RCC 7860 (cell line): ENCODE data around the gene ADAT3.
A peak's percentile ranks its signal among the peaks of the same experiment; 100 is the strongest.
"Not testable (repeated sequence)": the region's sequence is repeated elsewhere in the genome, so short reads cannot be mapped to it uniquely, and the experiment has no call there.

Source experiments
- DNase-seq: peaks from one replicate; pipeline ENCODE4 v3.0.0-alpha.2; 2015; ENCODE audit warnings: low spot score
- FAIRE-seq: peaks from 2 replicates; lab custom pipeline; 2012; peaks lifted over from hg19 to GRCh38; lab: Jason Lieb, UNC

Gene ADAT3

GRCh38 chr19:1866693-1867348 is 38.4 kb upstream of the ADAT3 start:
- no peak for FAIRE-seq
- DNase-seq, result no peak

DNA sequence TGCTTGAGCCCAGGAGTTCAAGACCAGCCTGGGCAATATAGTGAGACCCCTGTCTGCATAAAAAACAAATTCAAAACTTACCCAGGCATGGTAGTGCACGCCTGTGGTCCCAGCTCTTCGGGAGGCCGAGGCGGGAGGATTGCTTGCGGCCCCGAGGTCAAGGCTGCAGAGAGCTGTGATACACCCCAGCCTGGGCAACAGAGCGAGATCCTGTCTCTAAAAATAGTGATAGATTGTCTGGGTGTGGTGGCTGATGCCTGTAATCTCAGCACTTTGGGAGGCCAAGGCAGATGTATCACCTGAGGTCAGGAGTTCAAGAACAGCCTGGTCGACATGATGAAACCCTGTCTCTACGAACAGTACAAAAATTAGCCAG is 37.9 kb upstream of the ADAT3 start:
- FAIRE-seq (no peak), DNase-seq (no peak)

GRCh38 chr19:1868971-1869370 is 36.2 kb upstream of the ADAT3 start:
- FAIRE-seq (no peak), DNase-seq (no peak)

GRCh38 chr19:1871140-1871597 is 34.0 kb upstream of the ADAT3 start:
- no peak for DNase-seq
- no peak for FAIRE-seq

DNA sequence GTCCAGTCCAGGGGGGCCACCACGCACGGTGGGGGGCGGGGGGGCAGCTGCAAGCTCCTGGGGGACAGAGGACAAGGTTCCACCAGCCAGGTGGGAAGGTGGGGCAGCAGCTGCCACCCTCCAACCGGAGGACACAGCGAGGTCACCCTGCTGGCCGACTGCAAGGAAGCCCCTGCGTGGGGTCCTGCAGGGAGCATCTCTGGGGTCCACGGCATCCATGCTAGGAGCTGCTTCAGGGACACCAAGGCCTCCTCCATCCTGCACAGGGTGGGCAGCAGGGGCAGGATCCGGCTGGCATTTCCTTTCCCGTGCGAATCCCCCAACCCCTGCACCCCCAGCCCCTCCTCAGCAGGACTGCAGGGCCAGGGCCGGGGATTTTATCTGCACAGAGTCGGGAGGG is 33.6 kb upstream of the ADAT3 start:
- DNase-seq (no peak), FAIRE-seq (no peak)

- no peak for FAIRE-seq
- DNase-seq, result no peak
Measured at GRCh38 chr19:1872807-1873523, 32.2 kb upstream of the ADAT3 start.

DNA sequence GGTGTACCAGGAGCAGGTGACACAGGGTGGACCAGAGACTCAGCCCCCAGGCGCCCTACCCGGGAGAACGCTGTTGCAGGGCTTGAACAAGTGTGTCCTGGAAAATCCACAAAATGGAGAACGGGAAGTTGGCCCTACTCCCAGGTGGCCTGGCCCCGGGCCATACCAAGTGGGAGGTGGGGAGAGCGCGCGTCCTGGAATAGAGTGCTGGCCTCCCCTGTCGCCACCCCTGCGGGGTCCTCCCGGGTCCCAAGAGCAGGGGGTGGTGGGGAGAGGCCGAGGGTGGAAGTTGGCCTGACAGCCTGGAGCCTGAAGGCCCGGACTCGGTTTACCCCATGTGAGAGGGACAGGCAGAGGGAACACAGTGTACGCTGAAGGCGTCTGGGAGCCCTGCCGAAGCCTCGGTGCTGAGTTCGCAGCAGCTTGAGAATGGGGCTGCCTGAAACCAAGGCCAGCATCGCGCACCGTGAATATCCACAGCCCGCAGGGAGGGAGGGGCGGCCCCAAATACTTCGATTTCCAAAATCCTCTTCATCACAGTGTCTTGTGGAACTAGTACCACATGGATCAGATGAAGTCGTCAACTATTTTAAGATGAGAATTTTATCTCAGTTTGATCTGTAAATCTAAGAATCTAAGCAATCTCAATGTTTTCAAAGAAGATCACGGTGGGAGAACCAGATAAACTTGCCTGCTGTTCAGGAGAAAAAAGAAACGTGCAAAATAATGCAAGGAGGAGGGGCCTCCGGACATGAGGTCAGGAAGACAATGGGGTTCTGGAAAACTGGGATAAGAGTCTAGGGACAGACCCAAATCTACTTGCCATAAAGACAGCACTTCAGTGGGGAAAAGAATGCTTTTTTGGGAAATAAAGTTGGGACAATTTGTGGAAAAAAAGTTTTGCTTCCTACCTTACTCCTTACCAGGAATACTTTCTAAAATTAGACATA is 31.4 kb upstream of the ADAT3 start:
- no peak for FAIRE-seq

DNA sequence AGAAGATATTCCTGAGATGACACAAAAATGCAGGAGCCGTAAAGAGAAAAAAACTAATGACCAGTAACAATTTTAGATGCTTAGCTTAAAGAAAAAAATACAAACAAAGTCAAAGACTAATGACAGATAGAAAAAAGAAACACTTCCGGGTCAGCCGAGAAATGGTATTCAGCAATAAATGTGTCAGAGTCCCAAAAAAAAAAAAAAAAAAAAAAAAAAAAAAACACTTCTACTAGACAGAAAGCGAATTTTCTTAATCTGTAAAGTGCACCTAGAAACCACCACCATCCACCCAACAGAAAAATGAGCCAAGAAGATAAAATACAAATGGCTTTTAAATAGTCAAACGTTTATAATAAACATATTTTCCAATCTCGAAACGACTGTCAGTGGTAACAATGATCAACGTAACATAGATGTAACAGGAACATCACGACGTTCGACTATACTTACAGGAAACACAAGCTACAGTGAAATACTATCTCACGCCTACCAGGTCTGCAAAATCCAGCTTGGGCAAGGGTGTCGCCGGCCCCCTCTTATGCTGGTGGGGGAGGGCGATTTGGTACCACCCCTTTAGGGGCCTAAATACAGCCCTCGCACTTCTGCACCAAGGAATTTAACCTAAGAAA is 30.5 kb upstream of the ADAT3 start:
- DNase-seq, result no peak
- FAIRE-seq, result no peak

More for the DNA sequence above, 31.4 kb upstream of the ADAT3 start:
- DNase-seq, result no peak

- not testable (repeated sequence) for FAIRE-seq, DNase-seq
Measured at GRCh38 chr19:1875265-1875645, 29.9 kb upstream of the ADAT3 start.

- peak; percentile 81 for DNase-seq
- FAIRE-seq, result no peak
Measured at GRCh38 chr19:1875646-1876495, 29.3 kb upstream of the ADAT3 start.

- DNase-seq, FAIRE-seq: not testable (repeated sequence)
Measured at GRCh38 chr19:1876496-1877279, 28.5 kb upstream of the ADAT3 start.

- DNase-seq, FAIRE-seq: not testable (repeated sequence)
Measured at GRCh38 chr19:1877280-1877660, 27.9 kb upstream of the ADAT3 start.

- FAIRE-seq, DNase-seq: not testable (repeated sequence)
Measured at GRCh38 chr19:1878583-1878982, 26.6 kb upstream of the ADAT3 start.

GRCh38 chr19:1879982-1880381 is 25.2 kb upstream of the ADAT3 start:
- not testable (repeated sequence) for FAIRE-seq, DNase-seq

GRCh38 chr19:1880611-1881392 is 24.4 kb upstream of the ADAT3 start:
- FAIRE-seq, result no peak
- no peak for DNase-seq

- not testable (repeated sequence) for DNase-seq, FAIRE-seq
Measured at GRCh38 chr19:1881393-1882088, 23.7 kb upstream of the ADAT3 start.

DNA sequence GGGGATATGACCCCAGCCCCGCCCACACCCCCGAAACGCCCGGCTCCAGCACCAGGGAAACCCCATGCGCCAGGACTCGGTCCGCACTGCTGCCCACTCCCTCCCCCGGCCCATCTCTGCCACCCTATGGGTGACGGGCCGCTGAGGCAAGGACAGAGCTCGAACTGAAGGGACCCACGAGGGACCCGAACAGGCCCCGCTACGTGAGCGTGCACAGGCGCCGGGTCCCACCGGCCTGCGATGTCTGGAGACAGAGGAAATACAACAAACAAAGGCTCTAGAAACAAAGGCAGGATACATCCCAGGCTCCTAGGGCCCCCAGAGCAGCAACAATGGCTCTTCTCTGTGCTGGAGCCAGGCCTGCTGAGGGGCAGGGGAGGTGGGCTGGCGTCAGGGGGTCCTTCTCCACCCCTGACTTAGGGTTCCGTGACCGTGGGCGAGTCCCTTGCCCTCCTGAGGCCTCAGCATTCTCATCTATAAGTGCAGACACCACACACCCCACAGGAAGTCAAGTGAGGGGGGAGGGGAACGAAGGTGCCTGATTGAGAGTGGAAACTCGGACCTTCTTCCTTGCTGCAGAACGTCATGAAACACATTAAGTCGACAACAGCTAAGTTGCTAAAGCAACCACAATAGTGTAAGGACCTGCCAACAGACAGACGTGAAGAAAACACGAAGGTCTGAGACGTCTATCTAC is 23.0 kb upstream of the ADAT3 start:
- FAIRE-seq, result no peak
- no peak for DNase-seq
